ENCODE measurements around the gene TMEM259.
A peak's percentile ranks its signal among the peaks of the same experiment; 100 is the strongest.

Gene TMEM259

DNA sequence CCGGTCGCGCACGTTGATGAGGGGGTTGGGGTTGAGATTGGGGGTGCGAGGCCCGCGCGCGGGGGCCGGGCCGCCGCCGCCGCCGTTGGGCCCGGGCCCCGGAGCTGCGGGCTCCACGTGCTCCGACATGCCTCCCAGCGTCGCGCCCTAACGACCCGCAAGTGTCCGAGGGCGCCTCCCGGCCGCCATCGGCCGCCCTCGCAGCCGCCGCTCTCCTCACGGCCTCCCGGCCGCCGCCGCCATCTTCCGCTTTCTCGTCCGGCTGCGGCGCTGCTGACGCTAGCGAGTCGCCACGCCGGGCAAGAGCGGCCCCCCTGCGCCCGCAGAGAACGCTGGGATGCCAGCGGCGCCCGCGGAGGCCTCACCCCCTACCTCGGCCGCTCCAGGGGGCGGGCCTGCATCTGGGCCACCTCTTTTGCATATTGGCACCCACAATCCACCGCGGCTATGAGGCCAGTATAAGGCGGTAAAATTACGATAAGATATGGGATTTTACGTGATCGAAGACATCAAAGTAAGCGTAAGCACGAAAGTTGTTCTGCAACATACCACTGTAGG, at the start of gene TMEM259:
Gene TMEM259, minus strand, starts transcription at position 256 of the 558 bp plus-strand sequence. Its CDS starts 127 bp downstream, at position 129.
- peak; percentile 98 for DNase-seq (ENCODE audit: low spot score)

DNA sequence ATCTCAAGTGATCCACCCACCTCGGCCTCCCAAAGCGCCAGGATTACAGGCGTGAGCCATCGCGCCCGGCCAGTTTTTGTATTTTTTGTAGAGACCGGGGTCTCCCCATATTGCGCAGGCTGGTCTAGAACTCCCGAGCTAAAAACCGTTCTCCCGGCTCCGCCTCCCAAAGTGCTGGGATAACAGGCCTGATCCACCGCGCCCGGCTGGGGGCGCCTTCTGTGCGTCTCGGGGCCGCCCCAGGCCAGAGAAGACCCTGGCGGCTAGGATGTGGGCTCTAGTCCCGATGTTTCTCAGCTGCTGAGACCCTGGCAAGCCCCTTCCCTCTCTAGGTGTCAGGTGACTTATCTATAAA, 49.6 kb upstream of the TMEM259 start:
- no peak for DNase-seq (ENCODE audit: low spot score)

DNA sequence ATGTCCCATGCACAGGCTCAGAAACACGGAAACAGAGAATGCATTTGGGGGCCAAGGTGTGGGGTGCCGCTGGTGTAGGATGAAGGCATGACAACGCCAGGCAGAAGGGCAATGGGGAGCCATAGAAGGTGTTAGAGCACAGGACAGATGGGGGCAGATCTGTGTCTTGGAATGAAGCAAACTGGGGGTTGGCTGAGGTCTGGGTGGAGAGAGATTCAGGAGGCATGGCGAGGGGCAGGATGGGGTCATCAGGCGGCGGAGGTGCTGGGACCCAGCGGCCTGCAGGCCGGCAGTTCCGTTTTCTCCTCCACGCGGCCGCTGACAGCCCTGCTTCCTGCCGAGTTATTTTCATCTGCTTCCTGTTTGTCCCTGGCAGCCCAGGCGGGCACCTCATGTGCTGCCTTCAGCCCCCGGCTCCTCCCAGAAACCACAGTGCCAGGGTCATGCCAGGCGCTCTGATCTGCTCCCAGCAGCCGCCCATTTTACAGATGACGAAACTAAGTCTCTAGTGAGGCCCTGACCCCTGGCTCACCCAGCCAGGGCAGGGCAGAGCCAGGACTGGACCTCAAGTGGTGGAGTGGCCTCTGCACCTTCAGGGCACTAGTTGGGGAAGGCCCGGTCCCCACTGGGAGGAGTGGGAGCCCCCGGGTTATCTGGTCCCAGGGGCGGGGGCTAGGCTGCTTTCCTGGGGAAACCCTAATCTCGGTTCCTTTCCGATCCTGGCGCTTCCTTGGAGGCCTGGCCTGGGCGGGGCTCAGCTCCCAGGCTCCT, 48.3 kb upstream of the TMEM259 start:
- no peak for DNase-seq (ENCODE audit: low spot score)

DNA sequence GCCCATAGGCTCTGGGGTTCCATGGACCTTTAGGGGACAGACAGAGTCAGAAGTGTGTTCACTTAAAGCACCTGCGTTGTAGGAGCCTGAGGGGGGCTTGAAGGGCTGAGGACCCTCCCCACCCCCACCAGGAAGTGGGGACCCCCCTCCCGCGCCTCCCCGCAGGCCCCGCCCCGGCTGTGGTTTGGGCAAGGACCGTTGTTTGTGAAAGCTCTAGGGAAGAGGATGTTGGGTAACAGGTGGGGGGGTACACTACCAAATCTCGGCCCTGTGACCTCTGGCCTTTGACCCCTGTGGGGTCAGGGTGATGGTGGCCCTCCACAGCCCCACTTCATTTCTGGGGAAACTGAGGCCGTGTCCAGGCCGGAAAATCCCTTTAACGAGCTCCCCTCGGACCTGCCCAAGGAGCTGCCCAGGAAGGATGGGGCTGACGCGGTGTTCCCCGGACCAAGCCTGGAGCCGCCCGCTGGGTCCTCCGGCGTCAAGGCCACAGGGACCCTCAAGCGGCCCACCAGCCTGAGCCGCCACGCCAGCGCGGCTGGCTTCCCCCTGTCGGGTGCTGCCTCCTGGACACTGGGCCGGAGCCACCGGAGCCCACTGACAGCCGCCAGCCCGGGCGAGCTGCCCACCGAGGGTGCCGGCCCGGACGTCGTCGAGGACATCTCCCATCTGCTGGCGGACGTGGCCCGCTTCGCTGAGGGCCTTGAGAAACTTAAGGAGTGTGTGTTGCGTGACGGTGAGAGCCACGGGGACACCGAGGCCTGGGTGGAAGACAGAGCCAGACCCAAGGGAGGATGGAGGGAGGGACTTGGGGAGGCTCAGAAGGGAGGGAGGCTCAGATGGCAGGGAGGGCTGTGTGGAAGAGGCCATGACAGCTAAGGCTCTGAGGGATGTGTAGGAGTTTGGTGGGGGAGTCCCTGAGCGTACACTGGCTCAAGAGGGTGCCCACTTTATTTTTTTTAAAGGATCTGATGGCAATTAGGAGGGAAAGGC, 47.4 kb upstream of the TMEM259 start:
- no peak for DNase-seq (ENCODE audit: low spot score)

DNA sequence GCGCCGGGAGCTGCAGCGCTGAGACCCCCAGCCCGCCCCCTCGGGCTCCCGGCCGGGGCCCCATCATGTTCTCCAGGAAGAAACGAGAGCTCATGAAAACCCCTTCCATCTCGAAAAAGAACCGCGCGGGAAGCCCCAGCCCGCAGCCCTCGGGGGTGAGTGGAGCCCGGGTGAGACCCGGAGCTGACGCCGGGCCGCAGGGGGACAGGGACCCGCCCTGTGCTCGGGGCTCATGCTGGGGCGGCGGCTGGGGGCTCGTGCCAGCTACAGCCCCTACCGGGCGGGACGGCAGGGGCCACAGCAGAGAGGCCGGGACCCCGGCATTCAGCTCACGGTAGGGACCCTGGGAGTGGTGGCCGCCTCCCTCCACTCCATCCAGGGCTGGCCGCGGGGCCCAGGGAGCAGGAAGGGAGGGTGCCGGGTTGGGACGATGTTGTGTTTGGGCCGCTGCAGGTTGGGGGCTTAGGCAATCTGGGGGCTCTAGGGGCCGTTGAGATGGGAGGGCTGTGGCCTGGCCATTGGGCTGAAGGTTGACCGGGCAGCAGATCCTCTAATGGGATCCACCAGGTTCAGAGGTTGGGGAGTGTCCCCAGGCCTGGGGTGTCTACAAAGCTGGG, 46.5 kb upstream of the TMEM259 start:
- DNase-seq (ENCODE audit: low spot score), result no peak

DNA sequence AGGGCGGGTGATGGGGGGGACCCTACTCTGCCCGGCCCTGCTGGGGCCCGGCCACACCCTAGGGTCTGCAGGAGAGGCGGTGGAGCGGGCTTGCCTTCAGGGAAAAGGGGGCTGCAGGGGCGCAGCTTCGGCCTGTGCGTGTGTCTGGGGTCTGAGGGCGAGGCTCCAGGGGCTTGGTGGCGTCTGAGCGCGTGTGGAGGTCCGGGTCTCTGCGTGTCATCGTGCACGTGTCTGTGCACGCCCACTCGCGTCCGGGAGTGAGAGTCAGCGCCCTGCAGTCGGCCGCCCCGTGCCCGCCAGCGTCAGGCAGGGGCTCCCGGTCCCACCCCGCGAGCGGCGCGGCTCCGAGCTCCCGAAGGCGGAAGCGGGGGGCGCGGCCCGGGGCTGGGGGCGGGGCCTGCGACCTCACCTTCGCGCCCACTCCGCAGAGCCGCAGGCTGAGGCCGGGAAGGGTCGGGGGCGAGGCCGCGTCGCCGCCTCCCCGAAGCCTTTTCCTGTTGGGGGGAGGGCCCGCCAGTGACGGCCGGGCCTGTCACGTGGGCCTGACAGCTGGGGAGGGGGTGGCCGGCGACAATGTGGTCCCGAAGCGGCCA, 45.9 kb upstream of the TMEM259 start, which contains the start of gene ARHGAP45:
Gene ARHGAP45, plus strand, starts transcription at position 420 of the 593 bp plus-strand sequence. CDS start 239 bp downstream, outside the sequence.
- DNase-seq (ENCODE audit: low spot score), result no peak

DNA sequence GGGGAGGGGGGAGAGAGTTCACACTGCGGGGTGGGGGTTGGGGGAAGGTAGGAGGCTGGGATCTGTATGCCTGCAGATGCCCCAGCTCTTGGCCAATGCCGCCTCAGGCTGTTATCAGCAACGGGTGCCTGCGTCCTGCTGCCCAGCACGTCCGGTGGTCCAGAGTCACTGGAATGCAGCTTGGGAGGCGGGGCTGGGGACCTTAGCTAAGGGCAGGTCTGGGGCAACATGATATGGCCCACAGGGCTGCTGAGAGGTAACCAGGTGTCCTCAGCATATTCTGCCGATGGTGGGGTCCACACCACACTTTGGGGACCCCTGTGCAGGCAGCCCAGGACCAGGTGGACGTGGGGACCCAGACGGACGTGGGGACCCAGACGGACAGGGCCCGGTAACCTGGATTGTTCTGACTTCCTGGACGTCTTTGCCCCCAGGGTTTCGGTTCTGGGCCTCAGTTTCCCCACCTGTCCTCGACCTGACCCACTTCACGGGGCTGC, 45.4 kb upstream of the TMEM259 start:
- DNase-seq (ENCODE audit: low spot score), result no peak

DNA sequence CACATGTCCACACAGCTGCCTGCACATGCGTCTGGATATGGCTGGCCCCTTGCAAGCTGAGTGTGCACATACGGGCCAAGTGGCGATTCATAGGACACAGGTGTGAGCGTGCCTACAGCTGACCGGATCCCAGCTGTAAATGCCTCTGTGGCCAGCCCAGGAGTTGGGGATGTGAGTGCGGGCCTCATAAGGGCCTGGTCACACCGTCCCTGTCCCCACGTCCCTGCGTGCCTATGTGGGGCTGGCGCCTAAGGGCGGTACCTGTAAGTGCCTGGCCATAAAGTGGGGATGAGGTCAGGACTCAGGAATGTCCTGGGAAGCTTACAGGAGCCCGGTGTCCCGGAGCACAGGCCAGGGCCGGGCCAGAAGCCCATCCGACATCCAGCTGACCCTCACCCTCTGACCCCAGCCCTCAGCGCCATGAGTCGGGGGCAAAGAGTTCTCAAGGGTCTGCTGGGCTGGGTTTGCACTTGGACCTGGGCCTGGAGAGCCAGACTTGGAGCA, 44.7 kb upstream of the TMEM259 start:
- no peak for DNase-seq (ENCODE audit: low spot score)

DNA sequence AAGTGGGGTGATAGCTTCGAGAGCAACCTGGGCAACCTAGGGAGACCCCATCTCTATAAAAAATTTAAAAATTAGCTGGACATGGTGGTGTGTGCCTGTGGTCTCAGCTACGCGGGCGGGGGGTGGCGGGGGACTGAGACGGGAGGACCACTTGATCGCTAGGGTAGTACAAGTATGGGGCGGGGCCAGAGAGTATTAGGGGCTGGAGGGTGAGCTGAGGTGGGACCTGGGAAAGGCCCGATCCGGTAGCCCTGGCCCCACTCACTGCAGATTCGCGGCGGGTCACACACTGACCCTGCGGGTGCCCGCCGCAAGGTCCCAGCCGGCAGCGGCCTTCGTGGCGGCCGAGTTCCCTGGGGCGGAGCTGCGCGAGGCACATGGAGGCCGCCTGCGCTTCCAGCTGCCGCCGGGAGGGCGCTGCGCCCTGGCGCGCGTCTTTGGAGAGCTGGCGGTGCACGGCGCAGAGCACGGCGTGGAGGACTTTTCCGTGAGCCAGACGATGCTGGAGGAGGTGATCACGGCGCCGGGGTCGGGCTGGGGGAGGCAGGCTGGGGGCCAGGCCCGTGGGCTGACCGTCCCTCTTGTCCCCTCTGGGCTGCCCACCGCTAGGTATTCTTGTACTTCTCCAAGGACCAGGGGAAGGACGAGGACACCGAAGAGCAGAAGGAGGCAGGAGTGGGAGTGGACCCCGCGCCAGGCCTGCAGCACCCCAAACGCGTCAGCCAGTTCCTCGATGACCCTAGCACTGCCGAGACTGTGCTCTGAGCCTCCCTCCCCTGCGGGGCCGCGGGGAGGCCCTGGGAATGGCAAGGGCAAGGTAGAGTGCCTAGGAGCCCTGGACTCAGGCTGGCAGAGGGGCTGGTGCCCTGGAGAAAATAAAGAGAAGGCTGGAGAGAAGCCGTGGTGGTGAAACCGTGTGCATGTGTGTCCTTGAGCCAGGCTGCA, 44.0 kb upstream of the TMEM259 start:
- no peak for DNase-seq (ENCODE audit: low spot score)

DNA sequence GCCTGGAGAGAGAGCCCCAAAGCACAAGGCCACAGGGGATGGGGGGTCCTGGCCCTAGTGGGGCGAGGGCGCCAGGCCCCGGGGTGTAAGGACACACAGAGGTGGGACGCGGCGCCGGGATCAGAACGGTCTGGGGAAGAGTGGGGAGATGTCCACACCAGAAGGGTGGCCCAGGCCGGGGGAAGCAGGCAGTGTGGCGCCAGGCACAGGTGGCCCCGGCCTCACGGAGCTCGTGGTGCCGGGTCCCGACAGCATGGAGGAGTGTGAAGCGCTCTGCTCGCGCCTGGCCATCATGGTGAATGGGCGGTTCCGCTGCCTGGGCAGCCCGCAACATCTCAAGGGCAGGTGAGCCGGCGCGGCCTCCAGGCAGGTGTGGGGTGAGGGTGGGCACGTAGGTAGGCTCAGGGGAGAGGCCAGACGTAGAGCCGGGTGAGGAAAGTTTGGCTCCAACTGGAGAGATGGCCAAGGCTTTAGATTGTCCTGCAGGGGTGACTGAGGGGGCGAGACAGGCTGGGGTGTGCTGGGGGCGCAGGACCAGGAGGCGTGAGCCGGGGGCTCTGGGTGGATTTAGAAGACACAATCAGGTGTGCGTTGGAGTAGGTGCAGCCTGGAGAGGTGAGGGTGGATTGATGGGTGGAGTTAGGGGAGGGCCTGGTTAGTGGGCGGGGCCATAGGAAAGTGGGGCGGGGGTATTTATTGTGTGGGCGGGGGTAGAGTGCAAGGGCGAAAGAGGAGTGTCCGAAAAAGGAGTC, 43.2 kb upstream of the TMEM259 start:
- DNase-seq (ENCODE audit: low spot score), result no peak

DNA sequence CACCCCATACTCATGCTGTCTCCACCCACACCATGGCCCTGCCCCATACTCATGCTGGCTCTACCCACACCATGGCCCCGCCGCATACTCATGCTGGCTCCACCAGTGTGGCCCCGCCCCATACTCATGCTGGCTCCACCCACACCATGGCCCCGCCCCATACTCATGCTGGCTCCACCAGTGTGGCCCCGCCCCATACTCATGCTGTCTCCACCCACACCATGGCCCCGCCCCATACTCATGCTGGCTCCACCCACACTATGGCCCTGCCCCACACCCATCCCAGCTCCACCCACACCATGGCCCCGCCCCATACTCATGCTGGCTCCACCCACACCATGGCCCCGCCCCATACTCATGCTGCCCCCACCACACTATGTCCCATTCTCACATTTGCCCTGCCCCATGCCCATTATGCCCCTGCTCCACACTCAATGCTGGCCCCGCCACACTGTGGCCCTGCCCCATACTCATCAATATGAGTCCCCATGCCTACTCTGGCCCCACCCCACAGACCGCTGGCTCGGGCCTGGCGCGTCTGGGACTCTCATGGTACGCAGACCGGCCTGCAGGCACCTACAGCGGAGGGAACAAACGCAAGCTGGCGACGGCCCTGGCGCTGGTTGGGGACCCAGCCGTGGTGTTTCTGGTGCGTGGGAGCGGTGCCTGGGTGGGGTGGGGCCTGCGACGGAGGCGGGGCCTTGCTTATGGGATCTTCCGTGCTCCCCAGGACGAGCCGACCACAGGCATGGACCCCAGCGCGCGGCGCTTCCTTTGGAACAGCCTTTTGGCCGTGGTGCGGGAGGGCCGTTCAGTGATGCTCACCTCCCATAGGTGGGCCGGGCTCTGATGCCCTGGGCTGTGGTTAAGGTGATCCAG, 42.3 kb upstream of the TMEM259 start:
- DNase-seq (ENCODE audit: low spot score), result no peak

DNA sequence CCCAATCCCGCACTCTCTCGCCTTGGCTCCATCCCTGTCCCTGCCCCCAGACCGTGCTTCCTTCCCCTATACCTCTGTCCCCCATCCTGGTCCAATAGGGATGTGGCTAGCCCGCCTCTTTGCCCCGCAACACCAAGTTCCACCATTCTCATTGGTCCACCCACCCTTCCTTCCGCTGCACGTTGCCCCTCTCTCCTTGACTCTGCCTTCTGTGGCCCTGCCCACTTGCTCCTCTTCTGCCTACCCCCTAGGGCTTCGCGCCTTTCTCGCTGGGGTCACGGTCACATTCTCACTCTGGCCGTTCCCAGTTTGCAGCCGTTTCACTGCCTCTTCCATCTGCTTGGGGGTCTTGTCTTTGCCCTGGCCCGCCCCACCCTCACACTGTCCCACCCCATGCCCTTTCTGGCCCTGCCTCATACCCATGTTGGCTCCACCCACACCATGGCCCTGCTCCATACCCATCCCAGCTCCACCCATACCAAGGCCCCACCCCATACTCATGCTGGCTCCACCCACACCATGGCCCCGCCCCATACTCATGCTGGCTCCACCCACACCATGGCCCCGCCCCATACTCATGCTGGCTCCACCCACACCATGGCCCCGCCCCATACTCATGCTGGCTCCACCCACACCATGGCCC, 41.6 kb upstream of the TMEM259 start:
- DNase-seq (ENCODE audit: low spot score), result no peak

DNA sequence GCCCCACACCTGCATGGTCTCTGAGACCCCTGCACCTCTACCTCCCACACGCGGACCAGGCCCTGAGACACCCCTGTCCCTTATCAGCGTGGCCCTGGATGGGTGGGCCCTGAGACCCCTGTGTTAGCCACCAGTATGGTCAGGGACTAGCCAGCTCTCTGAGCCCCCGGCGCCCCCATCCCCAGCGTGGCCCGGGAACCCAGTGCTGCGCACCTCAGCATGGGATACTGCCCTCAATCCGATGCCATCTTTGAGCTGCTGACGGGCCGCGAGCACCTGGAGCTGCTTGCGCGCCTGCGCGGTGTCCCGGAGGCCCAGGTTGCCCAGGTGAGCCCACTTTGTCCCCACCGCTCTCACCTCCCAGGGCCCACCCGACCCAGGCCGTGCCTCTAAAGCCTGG, 41.1 kb upstream of the TMEM259 start:
- DNase-seq (ENCODE audit: low spot score), result no peak

DNA sequence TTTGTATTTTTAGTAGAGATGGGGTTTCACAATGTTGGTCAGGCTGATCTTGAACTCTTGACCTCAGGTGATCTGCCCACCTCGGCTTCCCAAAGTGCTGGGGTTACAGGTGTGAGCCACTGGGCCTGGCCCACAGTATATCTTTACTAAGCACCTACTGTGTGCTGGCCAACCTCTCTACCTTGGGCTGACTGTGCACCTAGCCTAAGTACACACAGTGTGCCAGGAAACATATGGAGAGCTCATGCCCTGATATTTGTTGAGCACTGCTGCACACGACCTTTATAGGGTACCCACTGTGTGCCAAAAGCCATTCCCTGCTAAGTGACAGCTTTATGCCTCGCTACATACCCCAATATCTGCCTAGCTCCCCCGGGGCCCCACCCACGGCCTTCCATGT, 39.8 kb upstream of the TMEM259 start:
- DNase-seq (ENCODE audit: low spot score), result no peak

DNA sequence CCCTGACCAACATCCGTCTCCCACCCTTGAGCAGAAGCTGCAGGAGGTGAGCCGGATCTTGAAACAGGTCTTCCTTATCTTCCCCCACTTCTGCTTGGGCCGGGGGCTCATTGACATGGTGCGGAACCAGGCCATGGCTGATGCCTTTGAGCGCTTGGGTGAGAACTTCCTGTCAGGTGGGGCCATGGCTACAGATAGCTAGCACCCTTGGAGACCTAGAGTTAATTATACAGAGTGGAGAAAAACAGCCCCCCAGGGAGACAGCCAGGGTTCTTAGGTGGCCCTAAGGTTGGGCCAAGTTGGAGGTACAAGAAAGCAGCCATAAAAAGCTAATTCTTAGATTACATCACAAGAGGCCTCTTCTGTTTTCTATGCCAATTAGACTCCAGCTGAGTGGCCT, 37.2 kb upstream of the TMEM259 start:
- no peak for DNase-seq (ENCODE audit: low spot score)

DNA sequence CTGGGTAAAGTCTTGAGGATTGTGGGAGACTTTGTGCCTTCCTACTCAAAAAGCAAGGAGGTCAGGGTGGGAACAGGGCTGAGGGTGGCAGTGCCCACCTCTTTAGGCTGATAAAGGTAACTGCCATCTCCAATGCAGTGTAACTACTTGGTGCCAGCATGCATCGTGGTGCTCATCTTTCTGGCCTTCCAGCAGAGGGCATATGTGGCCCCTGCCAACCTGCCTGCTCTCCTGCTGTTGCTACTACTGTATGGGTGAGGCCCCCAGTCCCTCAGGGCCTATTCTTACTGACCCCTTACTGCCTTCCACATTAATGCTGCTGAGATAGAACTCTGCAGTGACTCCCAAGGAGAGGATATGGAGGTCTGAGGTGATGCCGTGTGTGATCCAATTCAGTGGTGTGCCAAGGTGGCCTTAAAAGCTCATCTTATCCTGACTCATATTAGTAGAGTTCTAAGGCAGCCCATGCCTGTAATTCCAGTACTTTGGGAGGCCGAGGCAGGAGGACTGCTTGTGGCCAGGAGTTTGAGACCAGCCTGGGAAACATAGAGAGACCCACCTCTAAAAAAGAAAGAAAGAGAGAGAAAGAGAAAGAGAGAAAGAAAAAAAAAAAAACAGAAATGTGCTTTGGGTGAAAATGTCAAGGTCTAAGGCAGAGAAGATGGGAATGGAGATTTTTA, 36.4 kb upstream of the TMEM259 start:
- no peak for DNase-seq (ENCODE audit: low spot score)

DNA sequence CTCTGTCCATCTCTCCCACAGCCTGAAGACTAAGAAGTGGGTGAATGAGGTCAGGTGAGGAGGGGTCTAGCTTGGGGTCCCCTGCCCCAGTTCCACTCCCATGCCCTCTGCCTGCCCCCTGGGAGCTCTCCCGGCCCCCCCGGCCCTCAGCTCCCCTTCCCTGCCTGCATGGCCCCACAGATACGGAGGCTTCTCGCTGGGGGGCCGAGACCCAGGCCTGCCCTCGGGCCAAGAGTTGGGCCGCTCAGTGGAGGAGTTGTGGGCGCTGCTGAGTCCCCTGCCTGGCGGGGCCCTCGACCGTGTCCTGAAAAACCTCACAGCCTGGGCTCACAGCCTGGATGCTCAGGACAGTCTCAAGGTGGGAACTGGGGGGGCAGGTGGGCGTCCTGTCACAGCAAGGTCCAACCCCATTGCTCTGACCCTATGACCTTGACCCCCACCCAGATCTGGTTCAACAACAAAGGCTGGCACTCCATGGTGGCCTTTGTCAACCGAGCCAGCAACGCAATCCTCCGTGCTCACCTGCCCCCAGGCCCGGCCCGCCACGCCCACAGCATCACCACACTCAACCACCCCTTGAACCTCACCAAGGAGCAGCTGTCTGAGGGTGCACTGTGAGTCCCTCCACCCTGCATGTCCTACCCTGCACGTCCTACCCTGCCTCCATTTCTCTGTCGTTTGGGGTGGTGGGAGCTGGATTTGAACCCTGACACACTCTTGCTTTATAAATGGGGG, 35.1 kb upstream of the TMEM259 start:
- DNase-seq (ENCODE audit: low spot score), result no peak
